Body of pancreas (tissue), 4 donors: ENCODE measurements around the gene RTKN2.

ENCODE experiments used
- POLR2A ChIP-seq, 3 donors: fragments of 450-650 bp; IDR thresholded peaks; one replicate each; pipeline ENCODE4 v1.6.1; 2016; ENCODE audit warnings: antibody characterized with exemption in 3 of 3, mild to moderate bottlenecking in 2 of 3
- TF ChIP-seq, protein P1 (sequence below), 7 experiments: fragments of 450-650 bp in 4 of 7; fragments of 200-600 bp in 3 of 7; sonication (generic) in 3 of 7; IDR thresholded peaks; one replicate each; pipeline ENCODE4 v1.5.1; 2016 to 2019; ENCODE audit warnings: antibody characterized with exemption in 7 of 7

DNA sequence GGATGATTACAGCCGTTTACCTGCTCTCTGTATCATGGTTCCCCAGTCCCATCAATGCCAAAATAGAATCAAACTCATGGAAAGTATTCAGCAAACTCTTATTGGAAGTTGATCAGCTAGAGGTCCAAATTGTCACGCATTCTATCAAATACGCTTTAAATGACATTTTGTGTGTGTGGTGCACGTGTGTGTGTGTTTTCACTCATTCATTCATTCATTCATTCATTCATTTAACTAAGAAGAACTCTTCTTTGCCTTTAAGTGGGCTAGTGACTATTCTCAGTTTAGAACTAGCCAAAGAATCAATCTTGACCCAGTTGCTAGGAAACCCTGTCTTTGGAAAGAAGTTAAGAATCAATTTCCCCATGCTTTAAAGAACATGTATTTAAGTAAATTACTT lies 102.8 kb downstream of the RTKN2 start:
- TF ChIP-seq, protein P1, sequence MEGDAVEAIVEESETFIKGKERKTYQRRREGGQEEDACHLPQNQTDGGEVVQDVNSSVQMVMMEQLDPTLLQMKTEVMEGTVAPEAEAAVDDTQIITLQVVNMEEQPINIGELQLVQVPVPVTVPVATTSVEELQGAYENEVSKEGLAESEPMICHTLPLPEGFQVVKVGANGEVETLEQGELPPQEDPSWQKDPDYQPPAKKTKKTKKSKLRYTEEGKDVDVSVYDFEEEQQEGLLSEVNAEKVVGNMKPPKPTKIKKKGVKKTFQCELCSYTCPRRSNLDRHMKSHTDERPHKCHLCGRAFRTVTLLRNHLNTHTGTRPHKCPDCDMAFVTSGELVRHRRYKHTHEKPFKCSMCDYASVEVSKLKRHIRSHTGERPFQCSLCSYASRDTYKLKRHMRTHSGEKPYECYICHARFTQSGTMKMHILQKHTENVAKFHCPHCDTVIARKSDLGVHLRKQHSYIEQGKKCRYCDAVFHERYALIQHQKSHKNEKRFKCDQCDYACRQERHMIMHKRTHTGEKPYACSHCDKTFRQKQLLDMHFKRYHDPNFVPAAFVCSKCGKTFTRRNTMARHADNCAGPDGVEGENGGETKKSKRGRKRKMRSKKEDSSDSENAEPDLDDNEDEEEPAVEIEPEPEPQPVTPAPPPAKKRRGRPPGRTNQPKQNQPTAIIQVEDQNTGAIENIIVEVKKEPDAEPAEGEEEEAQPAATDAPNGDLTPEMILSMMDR (IDR thresholded peaks at IDR 0.05) = no peak
- TF ChIP-seq POLR2A (IDR thresholded peaks at IDR 0.05) = no peak
